NCI-H345 treated with DMSO at 0.1 percent for 48 hours (cell line): Measurements from ENCODE around the gene EFNA3.
A peak's percentile ranks its signal among the peaks of the same experiment; 100 is the strongest.

Experiments used
- DNase-seq: peaks from one replicate; lab custom pipeline; 2025; ENCODE audit not compliant: unreplicated experiment; lab: John Stamatoyannopoulos, UW

The EFNA3 gene

GRCh38 chr1:155048449-155049334 is 29.9 kb upstream of the EFNA3 start:
- no peak for DNase-seq

GRCh38 chr1:155049651-155050559 is 28.7 kb upstream of the EFNA3 start:
- DNase-seq: no peak

- peak; percentile 95 for DNase-seq
These were observed 27.9 kb upstream of the EFNA3 start, which contains the start of gene ADAM15 for GRCh38 chr1:155050560-155051341. Gene ADAM15 (plus strand): TSS chr1:155051316. CDS start chr1:155051387, 71 bp downstream.

GRCh38 chr1:155051342-155051776 is 27.3 kb upstream of the EFNA3 start:
- DNase-seq: no peak

- peak; percentile 78 for DNase-seq
These were observed 26.7 kb upstream of the EFNA3 start for GRCh38 chr1:155051777-155052398.

- DNase-seq: peak; percentile 67
These were observed 25.9 kb upstream of the EFNA3 start for GRCh38 chr1:155052439-155053395.

GRCh38 chr1:155053531-155054105 is 25.0 kb upstream of the EFNA3 start:
- DNase-seq: no peak

GRCh38 chr1:155057104-155057503 is 21.5 kb upstream of the EFNA3 start:
- DNase-seq: no peak

- DNase-seq: no peak
These were observed 20.8 kb upstream of the EFNA3 start for GRCh38 chr1:155057788-155058211.

- DNase-seq: no peak
These were observed 17.9 kb upstream of the EFNA3 start for GRCh38 chr1:155060736-155061135.

- DNase-seq: peak; percentile 90
These were observed 17.1 kb upstream of the EFNA3 start for GRCh38 chr1:155061381-155062150.

- no peak for DNase-seq
These were observed 16.4 kb upstream of the EFNA3 start for GRCh38 chr1:155062151-155062686.

GRCh38 chr1:155062702-155063411 is 15.8 kb upstream of the EFNA3 start:
- peak; percentile 87 for DNase-seq

GRCh38 chr1:155063550-155064110 is 15.0 kb upstream of the EFNA3 start, which contains the start of gene EFNA4:
Gene EFNA4 (plus strand): TSS chr1:155063740. CDS start chr1:155063824, 84 bp downstream.
- DNase-seq: peak; percentile 89

- DNase-seq: peak; percentile 67
These were observed 14.4 kb upstream of the EFNA3 start for GRCh38 chr1:155064111-155064831.

- DNase-seq: no peak
These were observed 13.7 kb upstream of the EFNA3 start for GRCh38 chr1:155064832-155065429.
